ENCODE measurements around the gene PRPSAP1.

Gene PRPSAP1

GRCh38 chr17:76265624-76266243 is 88.0 kb downstream of the PRPSAP1 start:
- DNase-seq (ENCODE audit: low spot score) = no peak

- peak; percentile 99 for DNase-seq (ENCODE audit: low spot score)
Measured at GRCh38 chr17:76264755-76265623, 88.7 kb downstream of the PRPSAP1 start, which contains the start of gene UBALD2. TSS of gene UBALD2 (plus strand) at chr17:76265348. CDS start at chr17:76265506, 158 bp downstream.

- no peak for DNase-seq (ENCODE audit: low spot score)
Measured at GRCh38 chr17:76264425-76264754, 89.3 kb downstream of the PRPSAP1 start.

- DNase-seq (ENCODE audit: low spot score) = no peak
Measured at GRCh38 chr17:76263896-76264295, 89.8 kb downstream of the PRPSAP1 start.

- no peak for DNase-seq (ENCODE audit: low spot score)
Measured at GRCh38 chr17:76262732-76263344, 90.9 kb downstream of the PRPSAP1 start.

DNA sequence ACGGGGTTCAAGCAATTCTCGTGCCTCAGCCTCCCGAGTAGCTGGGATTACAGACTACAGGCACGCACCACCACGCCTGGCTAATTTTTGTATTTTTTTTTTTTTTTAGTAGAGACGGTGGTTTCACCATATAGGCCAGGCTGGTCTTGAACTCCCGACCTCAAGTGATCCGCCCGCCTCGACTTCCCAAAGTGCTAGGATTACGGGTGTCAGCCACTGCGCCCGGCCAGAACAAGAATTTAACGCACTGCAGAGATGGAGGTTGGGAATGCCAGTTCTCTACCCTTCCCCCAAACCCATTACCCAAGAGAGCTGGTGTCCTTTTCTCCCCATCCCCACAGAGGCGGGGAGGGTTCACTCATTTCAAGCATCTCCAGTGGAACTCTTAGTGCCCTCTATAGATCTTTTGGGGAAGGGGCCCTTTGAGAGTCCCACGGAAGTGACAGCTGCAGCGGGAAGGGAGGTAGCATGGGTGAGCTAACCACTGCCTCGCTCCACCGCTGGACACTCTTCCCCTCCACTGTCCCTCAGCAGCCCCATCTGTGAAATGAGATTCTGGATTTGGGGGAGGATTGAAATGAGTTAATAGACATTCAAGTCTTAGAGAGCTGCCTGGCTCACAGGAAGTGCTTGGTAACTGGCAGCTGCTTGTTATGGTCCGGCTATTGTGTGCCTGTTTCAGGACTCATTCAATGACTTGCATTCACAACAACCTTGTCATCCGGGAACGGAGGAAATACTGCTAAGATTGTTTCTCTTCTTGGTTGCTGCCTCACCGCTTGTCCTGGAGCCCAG is 92.1 kb downstream of the PRPSAP1 start:
- no peak for DNase-seq (ENCODE audit: low spot score)

GRCh38 chr17:76260669-76261068 is 93.0 kb downstream of the PRPSAP1 start:
- no peak for DNase-seq (ENCODE audit: low spot score)

GRCh38 chr17:76260220-76260619 is 93.5 kb downstream of the PRPSAP1 start:
- DNase-seq (ENCODE audit: low spot score) = no peak
